GM20000 (cell line): ENCODE data around the gene PARP16.

Experiments used
- DNase-seq: peaks from one replicate; pipeline ENCODE4 v3.0.0; 2012; ENCODE audit warnings: low spot score
- CTCF ChIP-seq: IDR thresholded peaks from 2 replicates; pipeline ENCODE4 v1.5.1; 2012; ENCODE audit warnings: mild to moderate bottlenecking, control low read depth; ENCODE audit errors: extremely low read depth, missing control alignments

The PARP16 gene

GRCh38 chr15:65287520-65287855 lies 805 bp upstream of the PARP16 start:
- peak; percentile 31 for DNase-seq
- no peak for TF ChIP-seq CTCF

GRCh38 chr15:65286069-65286703 lies 497 bp downstream of the PARP16 start:
- no peak for DNase-seq
- TF ChIP-seq CTCF, result no peak

GRCh38 chr15:65285291-65286068 lies 1.2 kb downstream of the PARP16 start:
- no peak for TF ChIP-seq CTCF
- no peak for DNase-seq

- DNase-seq, result no peak
- no peak for TF ChIP-seq CTCF
These were observed 8.2 kb downstream of the PARP16 start for GRCh38 chr15:65278480-65278879.

- TF ChIP-seq CTCF, result no peak
- no peak for DNase-seq
These were observed 9.7 kb downstream of the PARP16 start for GRCh38 chr15:65277015-65277414.

- no peak for TF ChIP-seq CTCF
- no peak for DNase-seq
These were observed 11.0 kb downstream of the PARP16 start for GRCh38 chr15:65275728-65276126.

GRCh38 chr15:65275104-65275727 lies 11.5 kb downstream of the PARP16 start:
- TF ChIP-seq CTCF, result no peak
- no peak for DNase-seq
